Fibroblast of mammary gland (primary cell): ENCODE measurements around the gene AQP10.

ENCODE experiments used
- DNase-seq: peaks from one replicate; pipeline ENCODE4 v3.0.0-alpha.2; 2010; ENCODE audit warnings: low read depth
- H3K4me3 ChIP-seq: 2 replicates; pipeline ENCODE4 v1.5.1; 2011; ENCODE audit warnings: low read depth, mild to moderate bottlenecking, low read length, moderate library complexity; ENCODE audit not compliant: control insufficient read depth
- TF ChIP-seq, protein P1 (sequence below): conservative IDR thresholded peaks from 2 replicates; pipeline ENCODE4 v1.5.1; 2011; ENCODE audit warnings: low read depth, low read length, inconsistent platforms; ENCODE audit not compliant: control insufficient read depth, insufficient read depth

Gene AQP10

DNA sequence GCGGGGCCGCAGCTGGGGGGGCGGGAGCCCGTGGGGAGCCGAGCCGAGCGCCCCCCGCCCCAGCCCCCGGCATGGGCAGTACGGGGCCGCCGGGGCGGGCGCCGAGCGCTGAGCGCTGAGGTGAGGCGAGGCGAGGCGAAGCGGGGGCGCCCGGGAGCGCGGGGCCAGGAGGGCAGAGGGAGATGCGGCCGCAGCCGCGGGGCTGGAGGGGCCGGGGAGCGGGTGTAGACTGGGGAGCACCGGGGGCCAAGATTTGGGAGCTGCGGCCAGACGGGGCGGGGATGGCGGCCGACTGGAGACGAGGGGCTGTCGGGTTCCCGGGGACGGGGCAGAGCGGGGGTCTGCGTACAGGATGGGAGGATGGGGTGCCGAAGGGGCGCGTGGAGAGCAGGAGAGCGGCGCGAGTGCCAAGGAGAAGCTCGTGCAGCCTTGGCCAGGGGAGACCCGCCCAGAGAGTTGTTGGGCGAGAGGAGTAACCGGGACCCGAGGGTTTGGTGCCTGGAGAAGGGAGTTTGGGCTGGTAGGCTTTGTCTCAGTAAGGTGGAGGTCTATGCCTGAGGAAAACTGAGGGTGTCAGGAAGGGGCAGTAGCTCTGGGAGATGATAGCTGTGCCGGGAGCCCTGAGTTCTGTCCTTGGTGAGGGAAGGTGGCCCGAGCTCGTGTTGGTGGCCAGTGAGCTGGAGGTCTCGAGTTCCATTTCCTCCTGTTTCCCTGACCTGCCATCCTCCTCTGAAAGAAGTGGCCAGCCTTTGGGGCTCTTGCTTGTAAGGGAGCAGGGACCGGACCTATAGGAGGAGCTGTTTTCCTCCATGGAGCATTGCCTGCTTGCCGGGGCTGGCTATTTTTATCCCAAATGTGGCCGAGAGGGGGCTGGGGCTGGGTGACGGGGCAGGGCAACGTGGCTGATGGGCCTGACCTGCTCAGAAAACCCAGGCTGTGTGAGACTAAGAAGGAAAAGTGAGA lies 5.0 kb downstream of the AQP10 start:
- DNase-seq: peak; percentile 88
- peak overlapping the region; percentile 72 for H3K4me3 ChIP-seq
- TF ChIP-seq, protein P1, sequence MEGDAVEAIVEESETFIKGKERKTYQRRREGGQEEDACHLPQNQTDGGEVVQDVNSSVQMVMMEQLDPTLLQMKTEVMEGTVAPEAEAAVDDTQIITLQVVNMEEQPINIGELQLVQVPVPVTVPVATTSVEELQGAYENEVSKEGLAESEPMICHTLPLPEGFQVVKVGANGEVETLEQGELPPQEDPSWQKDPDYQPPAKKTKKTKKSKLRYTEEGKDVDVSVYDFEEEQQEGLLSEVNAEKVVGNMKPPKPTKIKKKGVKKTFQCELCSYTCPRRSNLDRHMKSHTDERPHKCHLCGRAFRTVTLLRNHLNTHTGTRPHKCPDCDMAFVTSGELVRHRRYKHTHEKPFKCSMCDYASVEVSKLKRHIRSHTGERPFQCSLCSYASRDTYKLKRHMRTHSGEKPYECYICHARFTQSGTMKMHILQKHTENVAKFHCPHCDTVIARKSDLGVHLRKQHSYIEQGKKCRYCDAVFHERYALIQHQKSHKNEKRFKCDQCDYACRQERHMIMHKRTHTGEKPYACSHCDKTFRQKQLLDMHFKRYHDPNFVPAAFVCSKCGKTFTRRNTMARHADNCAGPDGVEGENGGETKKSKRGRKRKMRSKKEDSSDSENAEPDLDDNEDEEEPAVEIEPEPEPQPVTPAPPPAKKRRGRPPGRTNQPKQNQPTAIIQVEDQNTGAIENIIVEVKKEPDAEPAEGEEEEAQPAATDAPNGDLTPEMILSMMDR: peak; percentile 64

DNA sequence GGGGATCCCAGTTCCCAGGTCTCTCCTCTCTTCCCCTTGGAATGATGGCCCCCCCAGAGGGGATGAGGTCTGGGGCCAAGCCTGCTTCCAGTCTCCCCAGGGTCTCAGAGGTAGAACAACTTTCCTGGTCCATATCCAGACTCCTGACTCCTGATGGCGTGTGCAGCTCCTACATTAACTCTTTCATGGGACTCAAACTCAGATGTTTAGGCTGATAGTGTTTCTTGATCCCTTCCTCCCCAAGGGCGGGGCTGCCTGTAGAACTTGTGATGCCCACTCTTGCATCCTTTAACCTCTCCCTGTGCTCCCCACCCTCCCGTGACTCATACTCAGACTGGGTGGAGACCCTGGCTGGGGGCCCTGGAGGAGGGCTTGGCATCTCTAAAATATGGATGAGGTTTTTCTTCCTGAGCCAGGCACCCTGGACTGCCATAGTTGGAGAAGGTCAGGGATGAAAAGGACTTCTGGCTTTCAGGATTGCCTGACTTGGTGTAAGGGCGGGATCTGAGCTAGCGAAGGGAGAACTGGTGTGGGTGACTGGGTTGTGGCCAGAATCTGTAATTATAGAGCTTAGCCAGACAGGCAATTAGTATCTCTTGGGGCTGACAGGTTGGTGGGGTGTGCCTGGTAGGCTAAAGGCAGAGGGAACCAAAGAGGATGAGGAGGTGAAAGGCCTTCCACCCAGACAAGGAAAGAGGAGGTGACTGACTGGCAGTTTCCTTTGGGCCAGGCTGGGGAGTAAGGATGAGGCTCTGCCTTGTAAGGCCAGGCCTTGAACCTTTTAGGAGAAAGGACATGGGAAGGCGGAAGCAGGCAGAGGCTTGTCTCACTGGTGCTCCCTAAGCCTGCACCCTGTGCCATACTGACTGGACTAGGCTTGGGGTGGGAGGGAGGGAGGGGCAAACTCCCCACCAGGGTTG lies 5.9 kb downstream of the AQP10 start:
- H3K4me3 ChIP-seq: peak overlapping the region; percentile 72
- DNase-seq: peak; percentile 92
- TF ChIP-seq, protein P1: no peak

DNA sequence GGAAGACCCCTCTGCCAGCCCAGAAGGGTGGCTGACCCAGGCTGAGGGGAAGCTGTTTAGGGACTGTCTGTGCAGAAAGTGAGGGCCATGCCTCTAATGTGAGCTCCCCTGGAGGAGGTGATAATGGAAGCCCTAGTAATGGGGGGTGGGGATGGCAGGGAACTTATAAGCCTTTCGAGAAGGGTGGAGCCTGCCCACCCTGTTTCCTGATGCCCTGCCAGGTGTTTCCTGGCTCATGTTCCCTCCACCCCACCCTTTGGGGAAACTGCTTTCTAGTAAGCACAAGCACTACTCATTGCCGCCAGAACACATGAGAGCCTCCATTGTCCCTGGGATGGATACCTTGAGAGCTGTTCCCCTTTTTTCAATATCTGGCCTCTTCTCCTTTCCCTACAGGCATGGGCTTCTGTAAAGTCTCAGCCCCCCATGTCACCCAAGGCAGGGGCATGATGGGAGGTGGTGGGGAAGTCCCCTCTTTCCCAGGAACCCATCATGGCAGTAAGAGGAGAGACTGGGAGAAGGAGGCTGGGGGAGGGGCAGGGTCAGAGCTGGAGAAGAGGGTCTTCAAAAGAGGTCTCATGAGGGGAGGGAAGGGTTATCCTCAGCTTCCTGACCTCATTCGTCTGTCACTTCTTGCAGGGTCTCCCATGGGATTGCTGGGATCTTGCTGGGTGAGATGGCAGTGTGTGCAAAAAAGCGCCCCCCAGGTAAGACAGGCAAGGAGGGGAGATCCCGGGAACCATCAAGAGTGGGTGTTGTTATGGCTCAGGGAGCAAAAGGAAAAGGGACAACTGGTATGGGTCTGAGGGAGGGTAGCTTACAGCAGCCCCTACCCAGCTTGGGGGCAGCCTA lies 6.8 kb downstream of the AQP10 start:
- TF ChIP-seq, protein P1: no peak
- peak overlapping the region; percentile 44 for H3K4me3 ChIP-seq
- no peak for DNase-seq

DNA sequence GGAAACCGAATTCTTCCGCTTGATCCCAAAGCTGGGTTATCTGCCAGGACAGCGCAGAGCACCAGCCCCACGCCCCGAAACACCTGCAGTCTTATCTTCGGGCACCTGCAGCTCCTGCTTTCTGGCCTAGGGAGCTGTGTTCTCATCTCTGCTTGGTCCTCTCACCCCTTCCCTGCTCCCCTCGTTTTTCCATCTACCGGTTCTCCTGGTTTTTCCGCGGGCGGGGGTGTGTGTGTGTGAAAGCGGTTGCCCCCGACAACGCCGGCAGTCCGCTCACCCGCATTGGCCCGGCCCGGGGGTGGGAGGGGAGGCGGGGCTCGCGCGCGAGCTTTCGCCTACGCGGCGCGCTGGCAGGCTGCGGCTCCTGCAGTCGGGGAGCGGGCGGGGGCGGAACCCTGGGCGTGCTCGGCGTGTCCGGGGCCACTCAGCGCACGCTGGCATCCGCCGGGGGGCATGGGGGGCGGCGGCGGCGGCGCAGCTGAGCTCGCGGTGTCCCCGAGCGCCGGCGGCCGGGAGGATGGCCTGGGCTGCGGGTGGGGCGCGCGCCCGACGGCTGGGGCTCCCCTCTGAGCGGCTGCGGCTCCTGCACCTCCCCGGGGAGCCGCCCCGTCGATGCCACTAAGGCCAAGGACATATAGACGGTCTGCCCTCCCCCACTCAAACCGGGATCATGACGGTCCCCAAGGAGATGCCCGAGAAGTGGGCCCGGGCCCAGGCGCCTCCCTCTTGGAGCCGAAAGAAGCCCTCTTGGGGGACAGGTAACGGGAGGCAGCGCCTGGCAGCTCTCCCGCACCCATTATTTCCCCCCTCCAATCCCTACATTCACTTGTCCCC lies 7.6 kb downstream of the AQP10 start:
- peak; percentile 51 for DNase-seq
- peak overlapping the region; percentile 44 for H3K4me3 ChIP-seq
- TF ChIP-seq, protein P1: no peak

DNA sequence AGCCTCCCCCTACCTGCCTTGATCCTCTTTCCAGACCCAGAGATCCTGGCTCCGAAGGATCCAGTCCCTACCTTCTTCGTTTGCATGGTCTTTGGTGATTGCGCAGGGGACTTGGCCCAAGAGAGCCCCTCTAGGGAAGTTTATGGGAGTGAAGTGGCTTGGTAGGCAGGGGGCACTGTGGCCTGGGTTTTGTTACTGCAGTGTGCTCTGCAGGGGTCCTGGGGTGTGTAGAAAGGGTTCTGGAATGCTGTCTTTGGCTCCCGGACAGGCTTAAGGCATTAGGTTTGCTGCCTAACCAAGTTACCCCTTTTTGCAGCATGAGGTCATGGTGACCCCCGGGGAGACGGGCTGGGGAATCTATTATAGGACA lies 8.2 kb downstream of the AQP10 start:
- no peak for DNase-seq
- TF ChIP-seq, protein P1: peak; percentile 14
- peak overlapping the region; percentile 30 for H3K4me3 ChIP-seq
